ENCODE measurements around the gene ARMC6. TPM values are rescaled to one million over a fixed set of nuclear protein-coding genes. Genes with fewer than 3 reads are reported as not detected.
"Not testable (repeated sequence)": the region's sequence is repeated elsewhere in the genome, so short reads cannot be mapped to it uniquely, and the experiment has no call there.

ARMC6 gene
- total RNA-seq, 3 donors from 2014 or later: 20.3 to 29.5 (median 27.7) TPM

DNA sequence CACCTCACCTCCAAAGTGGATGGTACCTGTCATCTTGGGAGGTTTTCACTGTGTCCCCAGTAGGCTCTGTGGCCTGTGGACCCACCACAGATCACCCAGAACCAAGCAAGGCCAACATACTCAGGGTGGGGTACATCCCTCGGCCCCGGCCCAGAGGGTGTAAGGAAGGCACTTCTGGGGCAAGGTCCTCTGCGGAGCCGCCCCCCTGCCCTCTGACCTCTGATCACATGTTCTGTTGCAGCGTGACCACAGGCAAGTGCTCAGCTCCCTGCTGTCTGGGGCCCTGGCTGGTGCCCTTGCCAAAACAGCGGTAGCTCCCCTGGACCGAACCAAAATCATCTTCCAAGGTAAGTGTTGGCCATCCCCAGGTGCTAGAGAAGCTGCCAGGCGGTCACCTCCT lies 68.1 kb downstream of the ARMC6 start:
- no peaks in the 10 kb centered on the region for H3K4me1 ChIP-seq
- H3K4me3 ChIP-seq: no peak overlapping the region
- intact Hi-C loops (cut with DNase I; ENCODE audit: low total_unique reads): no loop called here
- no peaks in the 10 kb centered on the region for H3K27me3 ChIP-seq
- no peaks in the 10 kb centered on the region for H3K36me3 ChIP-seq
- no peaks in the 10 kb centered on the region for H3K9me3 ChIP-seq
- DNase-seq (ENCODE audit: low spot score in 2 of 2): no peak
- TF ChIP-seq, protein P1, sequence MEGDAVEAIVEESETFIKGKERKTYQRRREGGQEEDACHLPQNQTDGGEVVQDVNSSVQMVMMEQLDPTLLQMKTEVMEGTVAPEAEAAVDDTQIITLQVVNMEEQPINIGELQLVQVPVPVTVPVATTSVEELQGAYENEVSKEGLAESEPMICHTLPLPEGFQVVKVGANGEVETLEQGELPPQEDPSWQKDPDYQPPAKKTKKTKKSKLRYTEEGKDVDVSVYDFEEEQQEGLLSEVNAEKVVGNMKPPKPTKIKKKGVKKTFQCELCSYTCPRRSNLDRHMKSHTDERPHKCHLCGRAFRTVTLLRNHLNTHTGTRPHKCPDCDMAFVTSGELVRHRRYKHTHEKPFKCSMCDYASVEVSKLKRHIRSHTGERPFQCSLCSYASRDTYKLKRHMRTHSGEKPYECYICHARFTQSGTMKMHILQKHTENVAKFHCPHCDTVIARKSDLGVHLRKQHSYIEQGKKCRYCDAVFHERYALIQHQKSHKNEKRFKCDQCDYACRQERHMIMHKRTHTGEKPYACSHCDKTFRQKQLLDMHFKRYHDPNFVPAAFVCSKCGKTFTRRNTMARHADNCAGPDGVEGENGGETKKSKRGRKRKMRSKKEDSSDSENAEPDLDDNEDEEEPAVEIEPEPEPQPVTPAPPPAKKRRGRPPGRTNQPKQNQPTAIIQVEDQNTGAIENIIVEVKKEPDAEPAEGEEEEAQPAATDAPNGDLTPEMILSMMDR (IDR thresholded peaks at IDR 0.05): no peak
- H3K27ac ChIP-seq: no peak overlapping the region

- H3K4me1 ChIP-seq; H3K36me3 ChIP-seq; intact Hi-C loops (cut with DNase I; ENCODE audit: low total_unique reads); H3K9me3 ChIP-seq; H3K27me3 ChIP-seq; DNase-seq (ENCODE audit: low spot score in 2 of 2); H3K4me3 ChIP-seq; H3K27ac ChIP-seq: not testable (repeated sequence)
Measured at GRCh38 chr19:19102566-19102965, 69.2 kb downstream of the ARMC6 start.

- TF ChIP-seq, protein P1 (IDR thresholded peaks at IDR 0.05): no peak
- TF ChIP-seq POLR2AphosphoS5 (IDR thresholded peaks at IDR 0.05) (no peak), POLR2A (IDR thresholded peaks at IDR 0.05) (no peak)
- H3K27ac ChIP-seq: no peak overlapping the region
- DNase-seq (ENCODE audit: low spot score in 2 of 2): no peak
- no peaks in the 10 kb centered on the region for H3K9me3 ChIP-seq
- H3K27me3 ChIP-seq: no peaks in the 10 kb centered on the region
- H3K4me3 ChIP-seq: no peak overlapping the region
- no peaks in the 10 kb centered on the region for H3K4me1 ChIP-seq
- no peaks in the 10 kb centered on the region for H3K36me3 ChIP-seq
- intact Hi-C loops (cut with DNase I; ENCODE audit: low total_unique reads): no loop called here
Measured at GRCh38 chr19:19103167-19103566, 69.8 kb downstream of the ARMC6 start.

DNA sequence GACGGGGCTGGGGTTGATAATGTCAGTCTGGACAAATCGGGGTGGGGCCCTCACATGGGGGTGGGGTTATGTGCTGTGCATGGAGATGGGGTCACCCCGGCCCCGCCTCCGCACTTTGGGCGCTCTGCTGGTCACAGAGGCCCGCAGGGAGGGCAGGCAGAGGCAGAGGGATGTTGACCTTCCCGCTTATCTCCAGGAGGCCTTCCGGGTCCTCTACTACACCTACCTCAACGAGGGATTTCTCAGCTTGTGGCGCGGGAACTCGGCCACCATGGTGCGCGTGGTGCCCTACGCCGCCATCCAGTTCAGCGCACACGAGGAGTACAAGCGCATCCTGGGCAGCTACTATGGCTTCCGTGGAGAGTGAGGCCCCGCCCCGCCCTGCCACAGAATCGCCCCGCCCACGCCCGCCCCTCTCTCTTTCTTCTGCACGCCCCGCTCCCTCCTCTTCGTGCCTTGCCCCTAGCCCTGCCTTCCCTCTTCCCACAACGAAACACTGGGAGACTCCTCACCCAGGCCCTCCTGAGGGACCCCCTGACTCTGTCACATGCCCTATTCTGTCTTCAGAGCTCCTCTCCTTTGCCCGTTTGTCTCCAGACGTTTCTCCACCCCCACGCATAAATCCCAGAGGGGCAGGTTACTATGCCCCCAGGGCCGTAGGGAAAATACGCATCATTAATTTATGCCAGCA lies 72.1 kb downstream of the ARMC6 start:
- H3K27ac ChIP-seq: peak overlapping the region; percentile 50 to 71
- no peaks in the 10 kb centered on the region for H3K36me3 ChIP-seq

DNA sequence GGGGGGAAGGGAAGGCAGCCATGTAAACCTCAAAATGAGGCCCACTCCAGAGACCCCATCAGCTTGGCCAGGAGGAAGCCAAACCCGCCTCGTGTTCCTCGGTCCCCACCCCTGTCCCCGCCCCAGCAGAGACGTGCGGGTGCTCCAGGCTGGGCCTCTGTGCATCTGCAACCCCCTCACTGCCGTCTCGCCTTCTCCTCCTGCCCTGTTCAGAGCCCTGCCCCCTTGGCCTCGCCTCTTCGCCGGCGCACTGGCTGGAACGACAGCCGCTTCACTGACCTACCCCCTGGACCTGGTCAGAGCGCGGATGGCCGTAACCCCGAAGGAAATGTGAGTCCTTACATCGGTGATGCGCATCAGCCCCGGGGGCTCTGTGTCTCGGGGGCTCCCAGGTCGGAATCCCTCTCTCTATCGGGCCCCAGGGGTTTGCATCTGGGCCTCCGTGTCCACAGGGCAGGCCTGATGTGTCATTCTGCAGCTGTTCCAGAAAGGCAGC lies 72.7 kb downstream of the ARMC6 start:
- Histone ChIP-seq H3K27ac (peak overlapping the region; percentile 50 to 71), H3K4me1 (no peaks in the 10 kb centered on the region), H3K27me3 (no peaks in the 10 kb centered on the region), H3K9me3 (no peaks in the 10 kb centered on the region), H3K36me3 (no peaks in the 10 kb centered on the region), H3K4me3 (peak overlapping the region; percentile 27 to 70 (median 54))
- DNase-seq (ENCODE audit: low spot score in 2 of 2): no peak
- intact Hi-C loops (cut with DNase I; ENCODE audit: low total_unique reads): no loop called here
- TF ChIP-seq, protein P1 (IDR thresholded peaks at IDR 0.05): no peak
- TF ChIP-seq POLR2A (IDR thresholded peaks at IDR 0.05): no peak
- TF ChIP-seq POLR2AphosphoS5 (IDR thresholded peaks at IDR 0.05): no peak

More for the DNA sequence above, 72.1 kb downstream of the ARMC6 start:
- TF ChIP-seq POLR2A (IDR thresholded peaks at IDR 0.05): no peak
- peak in 1 of 3 donors; percentile 18 for TF ChIP-seq POLR2AphosphoS5 (IDR thresholded peaks at IDR 0.05)
- intact Hi-C loops (cut with DNase I; ENCODE audit: low total_unique reads): no loop called here
- Histone ChIP-seq H3K27me3 (no peaks in the 10 kb centered on the region), H3K4me3 (peak overlapping the region; percentile 27 to 70 (median 54)), H3K4me1 (no peaks in the 10 kb centered on the region), H3K9me3 (no peaks in the 10 kb centered on the region)
- DNase-seq (ENCODE audit: low spot score in 2 of 2): peak in 1 of 2 donors; percentile 37

- H3K4me3 ChIP-seq; DNase-seq (ENCODE audit: low spot score in 2 of 2); H3K27ac ChIP-seq; H3K27me3 ChIP-seq; H3K9me3 ChIP-seq; intact Hi-C loops (cut with DNase I; ENCODE audit: low total_unique reads); H3K4me1 ChIP-seq; H3K36me3 ChIP-seq: not testable (repeated sequence)
Measured at GRCh38 chr19:19106938-19107337, 73.5 kb downstream of the ARMC6 start.
